Head of caudate nucleus (tissue), 42 donors: ENCODE data around the gene PPP4R2.
A peak's percentile ranks its signal among the peaks of the same experiment; 100 is the strongest.

Experiments
- DNase-seq, 42 donors: peaks; one replicate each; pipeline versions ENCODE4 v3.0.0 to v3.0.0-alpha.2; 2020 to 2021; ENCODE audit warnings: mixed read lengths in 7 of 42
- intact Hi-C: fragments of 100-400 bp; cut with DNase I; formaldehyde crosslinking; loops from one replicate; pipeline ENCODE4 v1.15.0; 2022

PPP4R2 gene

GRCh38 chr3:73094129-73094528, 97.5 kb downstream of the PPP4R2 start:
- DNase-seq, result no peak
- intact Hi-C loops, result no loop called here

GRCh38 chr3:73094951-73095350, 98.3 kb downstream of the PPP4R2 start:
- intact Hi-C loops, result no loop called here
- no peak for DNase-seq

GRCh38 chr3:73096169-73096568, 99.6 kb downstream of the PPP4R2 start:
- intact Hi-C loops, result no loop called here
- DNase-seq, result no peak

GRCh38 chr3:73098026-73098425, 101.4 kb downstream of the PPP4R2 start:
- no peak for DNase-seq
- intact Hi-C loops, result no loop called here

GRCh38 chr3:73098873-73099272, 102.3 kb downstream of the PPP4R2 start:
- intact Hi-C loops, result no loop called here
- DNase-seq, result no peak

GRCh38 chr3:73100741-73101559, 104.3 kb downstream of the PPP4R2 start:
- DNase-seq, result peak; percentile 39 to 96 (median 90)
- intact Hi-C loops, result loop anchor here (5.0 kb wide), 1 partner anchor 331 kb away; no protein-coding TSS in a partner anchor

GRCh38 chr3:73101881-73102280, 105.3 kb downstream of the PPP4R2 start:
- no peak for DNase-seq
- intact Hi-C loops, result loop anchor here (2.0 to 5.0 kb wide), 2 partner anchors 330 to 403 kb away; no protein-coding TSS in a partner anchor

- DNase-seq, result no peak
- intact Hi-C loops, result no loop called here
These were observed 110.6 kb downstream of the PPP4R2 start for GRCh38 chr3:73107215-73107614.

- DNase-seq, result peak in 1 of 42 donors; percentile 35
- intact Hi-C loops, result no loop called here
These were observed 111.1 kb downstream of the PPP4R2 start for GRCh38 chr3:73107676-73108187.

- intact Hi-C loops, result no loop called here
These were observed 112.1 kb downstream of the PPP4R2 start for GRCh38 chr3:73108750-73109149.

GRCh38 chr3:73110530-73110929, 113.9 kb downstream of the PPP4R2 start:
- intact Hi-C loops, result no loop called here
- peak in 1 of 42 donors; percentile 15 for DNase-seq

More at GRCh38 chr3:73108750-73109149, 112.1 kb downstream of the PPP4R2 start:
- peak in 1 of 42 donors; percentile 1 for DNase-seq

GRCh38 chr3:73114711-73115110, 118.1 kb downstream of the PPP4R2 start:
- DNase-seq, result peak in 1 of 42 donors; percentile 35
- intact Hi-C loops, result no loop called here

GRCh38 chr3:73115806-73116205, 119.2 kb downstream of the PPP4R2 start:
- DNase-seq, result peak in 12 of 42 donors; percentile 8 to 60 (median 24)
- intact Hi-C loops, result no loop called here
